Panc1 (cell line): ENCODE data around the gene USP19.

ENCODE experiments used
- POLR2AphosphoS5 ChIP-seq: IDR thresholded peaks from 2 replicates; pipeline ENCODE4 v1.6.1; 2012; ENCODE audit warnings: mild to moderate bottlenecking, low read depth, low read length, moderate library complexity
- SIN3A ChIP-seq: IDR thresholded peaks from 2 replicates; pipeline ENCODE4 v1.6.1; 2012; ENCODE audit warnings: low read depth, mild to moderate bottlenecking, low read length, moderate library complexity, borderline replicate concordance; ENCODE audit not compliant: insufficient read depth
- TCF7L2 ChIP-seq: IDR thresholded peaks from 2 replicates; pipeline ENCODE4 v1.6.1; 2011; ENCODE audit warnings: mild to moderate bottlenecking, low read depth, low read length, inconsistent platforms
- TF ChIP-seq, protein P1 (sequence below): fragments of 450-650 bp; IDR thresholded peaks from 2 replicates; pipeline ENCODE4 v1.5.1; 2017; ENCODE audit warnings: mild to moderate bottlenecking
- TF ChIP-seq, protein P2 (sequence below), 2 experiments: IDR thresholded peaks; 2 replicates each; pipeline ENCODE4 v1.6.1; 2011 to 2012; ENCODE audit warnings: low read depth in 2 of 2, control low read depth in 1 of 2, low read length in 1 of 2, mild to moderate bottlenecking in 1 of 2, moderate library complexity in 1 of 2; ENCODE audit not compliant: insufficient read depth in 1 of 2

DNA sequence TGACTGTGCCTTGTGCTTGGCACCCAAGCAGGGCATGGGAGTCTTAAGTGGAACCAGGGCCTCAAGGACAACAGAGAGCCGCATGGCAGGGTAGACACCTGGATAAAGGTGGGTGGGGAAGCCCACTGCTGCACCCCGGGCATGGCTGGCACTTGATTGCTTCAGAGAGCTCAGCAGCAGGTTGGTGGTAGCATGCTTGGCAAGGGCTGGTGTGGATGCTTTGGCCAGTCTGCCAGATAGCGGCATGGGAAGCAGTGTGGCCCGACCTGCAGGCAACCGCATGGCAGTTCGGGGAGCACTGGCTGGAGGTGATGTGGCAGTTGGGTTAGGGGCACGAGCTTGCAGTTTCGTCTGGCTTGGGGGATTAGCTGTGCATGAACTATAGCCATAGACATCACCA is 43.0 kb upstream of the USP19 start:
- TF ChIP-seq, protein P1, sequence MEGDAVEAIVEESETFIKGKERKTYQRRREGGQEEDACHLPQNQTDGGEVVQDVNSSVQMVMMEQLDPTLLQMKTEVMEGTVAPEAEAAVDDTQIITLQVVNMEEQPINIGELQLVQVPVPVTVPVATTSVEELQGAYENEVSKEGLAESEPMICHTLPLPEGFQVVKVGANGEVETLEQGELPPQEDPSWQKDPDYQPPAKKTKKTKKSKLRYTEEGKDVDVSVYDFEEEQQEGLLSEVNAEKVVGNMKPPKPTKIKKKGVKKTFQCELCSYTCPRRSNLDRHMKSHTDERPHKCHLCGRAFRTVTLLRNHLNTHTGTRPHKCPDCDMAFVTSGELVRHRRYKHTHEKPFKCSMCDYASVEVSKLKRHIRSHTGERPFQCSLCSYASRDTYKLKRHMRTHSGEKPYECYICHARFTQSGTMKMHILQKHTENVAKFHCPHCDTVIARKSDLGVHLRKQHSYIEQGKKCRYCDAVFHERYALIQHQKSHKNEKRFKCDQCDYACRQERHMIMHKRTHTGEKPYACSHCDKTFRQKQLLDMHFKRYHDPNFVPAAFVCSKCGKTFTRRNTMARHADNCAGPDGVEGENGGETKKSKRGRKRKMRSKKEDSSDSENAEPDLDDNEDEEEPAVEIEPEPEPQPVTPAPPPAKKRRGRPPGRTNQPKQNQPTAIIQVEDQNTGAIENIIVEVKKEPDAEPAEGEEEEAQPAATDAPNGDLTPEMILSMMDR: no peak
- TF ChIP-seq POLR2AphosphoS5 (no peak), TCF7L2 (no peak), SIN3A (no peak)
- TF ChIP-seq, protein P2, sequence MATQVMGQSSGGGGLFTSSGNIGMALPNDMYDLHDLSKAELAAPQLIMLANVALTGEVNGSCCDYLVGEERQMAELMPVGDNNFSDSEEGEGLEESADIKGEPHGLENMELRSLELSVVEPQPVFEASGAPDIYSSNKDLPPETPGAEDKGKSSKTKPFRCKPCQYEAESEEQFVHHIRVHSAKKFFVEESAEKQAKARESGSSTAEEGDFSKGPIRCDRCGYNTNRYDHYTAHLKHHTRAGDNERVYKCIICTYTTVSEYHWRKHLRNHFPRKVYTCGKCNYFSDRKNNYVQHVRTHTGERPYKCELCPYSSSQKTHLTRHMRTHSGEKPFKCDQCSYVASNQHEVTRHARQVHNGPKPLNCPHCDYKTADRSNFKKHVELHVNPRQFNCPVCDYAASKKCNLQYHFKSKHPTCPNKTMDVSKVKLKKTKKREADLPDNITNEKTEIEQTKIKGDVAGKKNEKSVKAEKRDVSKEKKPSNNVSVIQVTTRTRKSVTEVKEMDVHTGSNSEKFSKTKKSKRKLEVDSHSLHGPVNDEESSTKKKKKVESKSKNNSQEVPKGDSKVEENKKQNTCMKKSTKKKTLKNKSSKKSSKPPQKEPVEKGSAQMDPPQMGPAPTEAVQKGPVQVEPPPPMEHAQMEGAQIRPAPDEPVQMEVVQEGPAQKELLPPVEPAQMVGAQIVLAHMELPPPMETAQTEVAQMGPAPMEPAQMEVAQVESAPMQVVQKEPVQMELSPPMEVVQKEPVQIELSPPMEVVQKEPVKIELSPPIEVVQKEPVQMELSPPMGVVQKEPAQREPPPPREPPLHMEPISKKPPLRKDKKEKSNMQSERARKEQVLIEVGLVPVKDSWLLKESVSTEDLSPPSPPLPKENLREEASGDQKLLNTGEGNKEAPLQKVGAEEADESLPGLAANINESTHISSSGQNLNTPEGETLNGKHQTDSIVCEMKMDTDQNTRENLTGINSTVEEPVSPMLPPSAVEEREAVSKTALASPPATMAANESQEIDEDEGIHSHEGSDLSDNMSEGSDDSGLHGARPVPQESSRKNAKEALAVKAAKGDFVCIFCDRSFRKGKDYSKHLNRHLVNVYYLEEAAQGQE (IDR thresholded peaks at IDR 0.05; ENCODE audit: insufficient read depth in 1 of 2, low read depth in 2 of 2, low read length in 1 of 2): no peak
